Fibroblast of lung (primary cell): ENCODE results near the gene TMEM269.

Experiments used
- EZH2 ChIP-seq: IDR thresholded peaks from 2 replicates; pipeline ENCODE4 v1.5.1; 2012; ENCODE audit warnings: low read length, control low read depth, mild to moderate bottlenecking; ENCODE audit errors: missing control alignments
- TF ChIP-seq, protein P1 (sequence below), 2 donors: IDR thresholded peaks in 1 of 2; conservative IDR thresholded peaks in 1 of 2; 1 replicate in 1 of 2; 2 replicates in 1 of 2; pipeline ENCODE4 v1.5.1; 2011 to 2012; ENCODE audit warnings: low read length in 2 of 2, control low read depth in 1 of 2, inconsistent platforms in 1 of 2, low read depth in 1 of 2, mild to moderate bottlenecking in 1 of 2

DNA sequence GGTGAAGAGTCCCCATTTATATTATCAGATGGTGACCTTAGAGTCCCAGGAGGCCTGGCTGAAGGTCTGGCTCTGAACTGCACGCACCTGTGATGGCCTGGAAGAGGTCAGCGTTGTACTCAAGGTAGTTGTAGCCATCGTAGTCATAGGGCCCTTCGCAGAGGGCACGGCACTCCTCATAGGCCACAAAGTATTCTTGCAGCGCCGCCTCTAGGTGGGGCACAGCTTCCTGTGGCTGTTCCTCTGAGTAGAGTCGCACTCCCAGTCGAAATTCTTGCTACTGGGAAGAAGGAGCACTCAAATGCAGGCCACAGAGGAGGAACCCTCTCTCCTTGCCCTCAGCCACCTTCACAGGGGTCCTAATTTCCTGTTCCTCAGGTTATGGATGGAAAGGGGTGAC, 25.7 kb upstream of the TMEM269 start:
- TF ChIP-seq EZH2 = no peak
- TF ChIP-seq, protein P1, sequence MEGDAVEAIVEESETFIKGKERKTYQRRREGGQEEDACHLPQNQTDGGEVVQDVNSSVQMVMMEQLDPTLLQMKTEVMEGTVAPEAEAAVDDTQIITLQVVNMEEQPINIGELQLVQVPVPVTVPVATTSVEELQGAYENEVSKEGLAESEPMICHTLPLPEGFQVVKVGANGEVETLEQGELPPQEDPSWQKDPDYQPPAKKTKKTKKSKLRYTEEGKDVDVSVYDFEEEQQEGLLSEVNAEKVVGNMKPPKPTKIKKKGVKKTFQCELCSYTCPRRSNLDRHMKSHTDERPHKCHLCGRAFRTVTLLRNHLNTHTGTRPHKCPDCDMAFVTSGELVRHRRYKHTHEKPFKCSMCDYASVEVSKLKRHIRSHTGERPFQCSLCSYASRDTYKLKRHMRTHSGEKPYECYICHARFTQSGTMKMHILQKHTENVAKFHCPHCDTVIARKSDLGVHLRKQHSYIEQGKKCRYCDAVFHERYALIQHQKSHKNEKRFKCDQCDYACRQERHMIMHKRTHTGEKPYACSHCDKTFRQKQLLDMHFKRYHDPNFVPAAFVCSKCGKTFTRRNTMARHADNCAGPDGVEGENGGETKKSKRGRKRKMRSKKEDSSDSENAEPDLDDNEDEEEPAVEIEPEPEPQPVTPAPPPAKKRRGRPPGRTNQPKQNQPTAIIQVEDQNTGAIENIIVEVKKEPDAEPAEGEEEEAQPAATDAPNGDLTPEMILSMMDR (conservative IDR thresholded peaks at IDR 0.05 in 1 of 2, IDR thresholded peaks at IDR 0.05 in 1 of 2; ENCODE audit: low read depth in 1 of 2, low read length in 2 of 2) = no peak
